Retina (tissue), 1 donor: Measurements from ENCODE around the gene PITPNC1.

Experiments
- DNase-seq: peaks from one replicate; pipeline ENCODE4 v3.0.0-alpha.2; 2016

The PITPNC1 gene

DNA sequence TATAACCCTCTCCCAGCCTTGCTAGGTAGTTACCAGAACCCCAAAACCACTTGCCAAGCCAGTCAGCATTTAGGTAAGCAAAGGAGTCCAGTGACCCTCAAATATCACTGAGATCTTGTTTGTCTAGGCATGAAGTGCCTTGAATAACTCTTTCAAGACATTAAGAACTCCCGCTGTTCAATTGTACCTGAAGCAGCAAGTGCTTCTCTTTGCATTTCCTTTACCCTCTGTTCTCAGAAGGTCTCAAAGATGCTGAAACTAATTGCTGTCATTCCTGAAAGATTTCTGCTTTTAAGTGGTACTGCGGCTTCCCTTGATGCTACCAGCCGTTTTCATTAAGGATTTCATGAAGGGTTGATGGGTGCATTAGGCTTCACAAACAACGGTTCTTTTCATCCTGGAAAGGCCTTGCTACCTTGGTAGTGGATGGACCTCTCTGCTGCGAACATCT lies 142.7 kb downstream of the PITPNC1 start:
- DNase-seq: no peak

DNA sequence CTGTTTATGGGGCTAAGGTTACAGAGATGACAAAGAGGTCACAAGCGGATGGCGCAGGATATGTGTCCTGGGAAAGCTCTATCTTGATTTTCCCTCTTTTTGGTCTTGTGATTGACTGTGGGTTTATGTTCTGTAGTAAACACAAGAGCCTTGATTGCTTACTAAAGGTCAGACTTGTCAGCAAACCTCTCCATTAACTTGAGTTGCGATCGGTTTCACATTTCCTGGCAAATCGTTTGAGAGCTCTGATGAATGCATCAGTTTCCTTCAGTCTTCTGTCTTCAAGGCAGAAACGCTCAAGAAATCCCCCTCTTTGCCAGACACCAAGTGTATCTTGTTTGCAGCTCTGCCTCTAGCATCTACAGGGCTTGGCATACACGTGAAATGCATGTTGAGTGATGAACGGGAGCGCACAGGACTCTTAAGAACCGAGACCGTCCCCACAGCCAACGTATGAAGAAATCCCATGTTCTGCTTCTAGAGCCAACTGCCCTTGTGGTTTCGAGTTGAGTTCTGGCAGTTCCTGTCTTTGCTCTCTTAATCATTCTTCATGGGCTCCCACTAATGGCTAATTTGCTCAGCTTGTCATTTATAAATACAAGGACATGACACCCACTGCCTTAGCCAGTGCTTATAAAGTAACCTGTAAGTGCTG lies 143.3 kb downstream of the PITPNC1 start:
- DNase-seq: no peak

DNA sequence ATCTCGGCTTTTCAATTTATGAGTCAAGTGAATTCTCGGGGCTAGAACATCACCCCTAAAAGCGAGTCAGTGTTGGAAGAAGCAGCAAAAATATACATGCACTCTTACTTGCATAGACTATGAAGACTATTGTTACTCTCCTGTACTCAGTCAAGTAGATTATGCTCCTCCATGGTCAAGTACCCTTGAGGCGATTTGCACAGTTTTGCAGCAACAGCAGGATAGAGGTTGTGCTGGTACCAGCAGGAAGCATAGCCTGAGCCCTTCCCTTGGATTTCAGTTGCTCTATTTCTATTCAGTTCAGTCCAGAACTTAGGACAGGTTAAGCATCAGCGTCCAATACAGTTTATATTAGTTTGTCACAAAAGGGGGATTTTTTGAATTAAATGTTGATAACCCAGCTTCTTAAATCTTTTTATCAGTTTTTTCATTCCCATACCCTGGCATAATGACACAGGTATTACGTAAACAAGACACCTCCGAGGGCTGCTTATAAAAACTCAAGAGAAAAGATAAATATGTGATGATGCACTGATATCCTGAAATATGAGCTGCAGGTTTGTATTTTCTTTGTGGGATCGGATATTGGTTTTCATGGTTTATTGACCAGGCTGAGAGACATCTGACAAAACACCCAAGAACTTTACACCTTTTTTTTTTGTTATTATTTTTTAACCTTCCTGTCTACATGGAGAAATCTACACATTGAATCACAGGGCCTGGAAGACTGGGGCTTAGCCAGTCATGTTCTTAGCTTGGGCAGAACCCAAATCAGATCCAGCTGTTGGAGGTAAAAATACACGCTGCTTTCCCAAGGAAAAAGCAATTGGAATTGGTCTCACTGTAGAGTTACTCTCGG lies 144.1 kb downstream of the PITPNC1 start:
- no peak for DNase-seq

DNA sequence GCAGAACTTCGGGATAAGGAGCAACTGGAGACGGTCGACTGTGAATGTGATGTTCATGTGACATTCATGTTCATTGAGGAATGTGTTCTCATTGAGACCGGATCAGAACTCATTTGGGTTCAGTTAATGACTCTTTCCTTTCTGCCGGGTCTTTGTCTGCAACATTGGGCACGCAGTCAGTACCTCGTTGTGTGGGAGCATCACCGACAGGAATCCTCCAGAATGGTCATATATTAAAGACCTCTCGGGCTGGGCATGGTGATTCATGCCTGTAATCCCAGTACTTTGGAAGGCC lies 144.6 kb downstream of the PITPNC1 start:
- DNase-seq: no peak

DNA sequence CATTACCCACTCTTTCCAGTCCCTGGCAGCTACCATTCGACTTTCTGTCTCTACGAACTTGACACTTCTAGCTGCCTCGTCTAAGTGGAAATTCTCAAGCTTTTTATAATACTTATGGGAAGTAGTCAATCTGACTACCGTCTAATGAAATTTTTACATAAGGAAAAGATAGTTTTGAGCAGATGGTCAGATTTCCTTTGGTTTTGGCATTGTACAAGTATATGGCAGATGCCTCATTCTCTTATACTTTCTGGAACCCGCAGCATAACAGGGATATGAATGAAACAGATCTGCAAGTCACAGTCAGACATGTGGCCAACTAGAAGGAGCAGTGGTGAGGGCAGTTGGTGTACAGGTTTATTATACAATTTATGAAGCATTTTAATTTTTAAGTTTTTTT lies 146.0 kb downstream of the PITPNC1 start:
- DNase-seq: no peak

DNA sequence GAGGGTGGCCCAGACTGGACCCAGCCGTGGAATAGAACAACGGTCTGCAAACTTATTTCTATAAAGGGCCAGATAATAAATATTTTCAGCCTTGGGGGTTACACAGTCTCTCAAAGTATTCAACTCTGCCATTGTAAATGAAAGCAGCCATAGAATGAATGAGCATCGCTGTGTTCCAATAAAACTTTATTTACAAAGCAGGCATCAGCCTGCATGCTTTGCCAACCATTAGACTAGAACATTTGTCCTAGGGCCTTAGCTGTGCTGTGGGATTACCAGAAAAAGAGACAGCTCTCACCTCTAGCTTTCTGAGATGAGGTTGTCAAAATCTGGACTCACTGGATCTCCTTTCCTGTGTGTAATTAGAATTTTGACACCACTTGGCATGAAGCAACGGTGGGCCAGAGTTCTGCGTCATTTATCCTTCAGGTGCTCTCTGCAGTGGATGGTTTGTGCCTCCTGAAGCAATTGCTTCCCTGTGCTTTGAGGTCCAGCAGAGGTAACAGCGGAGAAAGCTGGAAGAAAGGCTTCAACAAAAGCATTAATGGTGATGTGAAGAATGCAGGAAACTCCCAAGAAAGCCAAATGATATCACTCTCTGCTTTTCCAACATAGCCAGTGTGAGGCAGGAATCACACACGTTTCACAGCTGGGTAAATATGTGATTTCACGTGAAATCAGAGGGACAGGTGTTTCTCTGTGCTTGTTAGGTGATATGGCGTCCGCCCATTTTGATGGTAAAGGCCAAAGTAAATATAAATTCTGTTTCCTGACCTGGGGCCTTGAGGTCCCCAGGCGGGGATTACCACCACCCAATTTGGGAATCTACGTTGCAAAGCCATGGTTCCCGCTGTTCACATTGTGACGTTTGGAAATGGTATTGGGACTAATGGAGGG lies 148.4 kb downstream of the PITPNC1 start:
- no peak for DNase-seq

DNA sequence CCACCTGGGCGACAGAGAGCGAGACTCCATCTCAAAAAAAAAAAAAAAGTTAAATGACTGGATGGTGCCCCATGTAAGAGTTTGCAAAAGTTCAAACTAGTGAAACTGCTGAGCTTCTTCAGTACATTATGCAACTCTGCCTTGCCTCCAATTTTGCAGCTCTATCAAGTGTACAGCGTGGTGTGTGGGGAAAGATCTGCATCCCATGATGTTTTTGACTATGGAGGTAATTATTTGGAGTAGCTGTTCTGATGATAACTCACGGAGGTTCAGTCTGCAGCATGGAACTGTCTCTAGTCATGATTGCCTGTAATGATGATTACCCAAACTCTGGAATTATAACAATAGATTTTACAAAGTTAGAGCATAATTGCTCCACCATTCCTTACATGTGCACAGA lies 149.6 kb downstream of the PITPNC1 start:
- DNase-seq: no peak

DNA sequence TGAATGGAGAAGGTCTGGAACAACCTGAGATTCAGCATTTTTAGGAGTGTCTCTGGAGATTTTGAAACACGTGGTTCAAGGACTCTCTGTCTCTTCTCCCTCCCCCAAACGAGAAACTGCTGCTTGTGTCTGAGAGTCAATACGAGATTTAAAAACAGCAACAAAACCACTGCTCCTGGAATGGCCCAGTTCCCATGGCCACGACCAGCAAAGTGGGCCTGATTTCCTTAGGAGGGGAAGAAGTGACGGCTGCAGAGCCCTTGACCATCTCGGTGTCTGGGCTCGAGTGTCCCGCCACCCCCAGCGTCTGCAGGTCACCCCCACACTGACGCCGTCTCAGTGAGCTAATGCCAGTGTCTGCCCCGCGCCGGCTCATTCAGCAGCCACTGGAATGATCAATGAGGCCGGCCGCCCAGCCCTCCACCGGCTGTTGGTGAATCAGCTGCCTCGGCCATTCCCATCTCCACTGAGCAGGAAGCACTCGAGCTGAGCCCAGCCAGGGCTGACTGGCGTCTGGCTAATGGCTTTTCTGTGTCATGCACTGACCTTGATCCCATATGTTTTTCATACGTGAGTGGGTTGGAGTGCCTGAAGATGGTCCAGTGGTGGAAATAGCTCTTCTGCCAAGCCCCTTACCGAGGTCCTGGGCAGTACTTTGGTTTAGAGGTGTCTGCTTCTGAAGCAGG lies 151.8 kb downstream of the PITPNC1 start:
- peak; percentile 91 for DNase-seq

DNA sequence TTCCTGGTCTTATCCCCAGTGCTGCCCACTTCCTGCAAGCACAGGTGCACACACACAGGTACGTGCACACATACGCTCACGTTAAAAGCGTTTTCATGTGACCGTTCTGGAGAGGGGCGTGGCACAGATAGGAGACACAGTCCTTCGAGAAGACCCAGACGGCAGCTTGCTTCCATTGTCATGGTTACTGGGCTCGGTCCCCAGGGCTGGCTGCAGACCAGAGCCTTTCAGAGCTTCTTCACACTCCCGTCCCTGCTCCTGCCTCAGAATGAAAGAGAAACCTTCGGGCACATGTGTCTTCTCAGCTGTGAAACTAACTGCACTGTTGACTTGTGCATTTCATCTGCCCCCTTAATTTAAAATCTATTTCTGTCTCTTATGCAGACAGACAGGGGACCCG lies 154.2 kb downstream of the PITPNC1 start:
- DNase-seq: peak; percentile 55

DNA sequence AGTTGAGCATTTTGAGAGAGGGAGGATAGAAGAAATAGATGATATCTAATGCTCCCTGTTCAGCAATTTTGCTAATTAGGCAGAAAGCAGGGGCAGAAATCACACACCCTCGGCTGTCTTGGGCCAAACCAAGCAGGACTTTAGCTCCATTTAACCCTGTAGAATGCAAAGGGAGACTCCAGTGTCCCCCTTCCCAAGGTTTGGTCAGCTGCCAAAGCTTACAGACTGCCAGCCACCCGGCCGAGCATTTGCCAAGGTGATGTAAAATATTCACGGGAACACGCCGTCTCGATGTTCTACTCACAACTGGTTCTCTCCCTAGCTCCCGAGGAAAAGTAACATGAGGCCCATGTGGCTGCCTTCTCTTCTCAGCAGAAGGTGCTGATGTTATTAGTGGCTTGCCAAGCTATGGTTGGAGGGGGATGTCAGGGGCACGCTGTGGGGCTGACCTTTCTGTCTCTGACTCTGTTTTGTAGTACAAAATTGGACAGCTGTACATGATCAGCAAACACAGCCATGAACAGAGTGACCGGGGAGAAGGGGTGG lies 155.3 kb downstream of the PITPNC1 start:
- DNase-seq: peak; percentile 24

DNA sequence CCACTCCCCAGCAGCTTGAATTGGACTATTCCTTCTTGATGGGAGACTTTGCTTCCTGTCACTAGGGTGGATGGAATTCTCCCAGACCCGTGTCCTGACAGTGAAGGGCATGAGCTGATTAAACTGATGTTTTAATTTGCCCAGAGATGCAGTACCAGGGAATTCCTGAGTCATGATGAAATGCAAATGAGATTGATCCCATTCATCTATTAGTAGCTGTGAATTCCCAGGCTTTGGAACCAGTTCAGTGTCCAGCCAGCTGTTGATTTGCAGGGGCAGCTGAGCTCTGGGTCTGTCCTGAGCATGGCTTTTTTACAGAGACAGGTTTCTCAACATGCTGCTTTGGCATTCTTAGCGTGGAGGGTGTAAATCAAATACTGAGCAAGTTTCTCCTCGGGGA lies 157.9 kb downstream of the PITPNC1 start:
- DNase-seq: no peak

DNA sequence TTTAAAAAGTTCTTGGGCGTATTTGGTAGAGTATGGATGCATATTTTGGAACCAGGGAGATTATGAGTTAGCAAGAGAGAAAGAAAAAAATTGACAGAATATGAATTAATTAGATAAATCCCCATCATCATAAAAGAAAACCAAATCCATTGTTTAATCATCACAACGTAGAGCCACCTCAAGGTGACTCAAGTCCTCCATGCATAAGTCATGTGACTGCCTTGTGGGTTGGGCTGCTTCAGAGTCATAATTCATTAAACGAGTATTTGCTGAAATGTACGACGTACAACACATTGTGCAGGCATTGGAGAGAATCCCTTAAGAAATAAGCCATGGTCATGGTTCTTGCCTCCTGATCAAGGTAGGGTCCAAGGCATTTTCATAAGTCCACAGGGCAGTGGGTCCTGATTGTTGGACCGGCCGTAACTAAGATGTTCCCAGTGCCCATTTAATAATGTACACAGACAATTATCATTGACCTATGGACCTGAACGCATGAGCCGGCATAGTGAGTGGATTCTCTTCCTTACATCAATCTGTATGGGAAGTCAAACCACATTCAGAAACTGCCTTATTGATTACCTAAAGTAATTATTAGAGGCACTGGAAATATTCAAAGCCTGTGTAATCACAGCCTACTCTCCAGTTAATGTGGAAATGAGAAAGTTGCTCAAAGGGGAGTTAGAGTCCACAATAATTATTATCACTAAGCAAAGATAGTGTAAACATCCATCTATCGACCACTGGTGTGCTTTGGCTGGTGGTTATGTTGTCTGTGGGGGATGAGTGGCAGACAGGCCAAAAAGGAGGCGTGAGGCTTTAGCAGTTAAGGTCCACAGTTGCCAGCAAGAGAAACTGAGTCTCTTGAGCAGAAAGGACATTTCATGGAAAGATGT lies 165.4 kb downstream of the PITPNC1 start:
- DNase-seq: no peak

DNA sequence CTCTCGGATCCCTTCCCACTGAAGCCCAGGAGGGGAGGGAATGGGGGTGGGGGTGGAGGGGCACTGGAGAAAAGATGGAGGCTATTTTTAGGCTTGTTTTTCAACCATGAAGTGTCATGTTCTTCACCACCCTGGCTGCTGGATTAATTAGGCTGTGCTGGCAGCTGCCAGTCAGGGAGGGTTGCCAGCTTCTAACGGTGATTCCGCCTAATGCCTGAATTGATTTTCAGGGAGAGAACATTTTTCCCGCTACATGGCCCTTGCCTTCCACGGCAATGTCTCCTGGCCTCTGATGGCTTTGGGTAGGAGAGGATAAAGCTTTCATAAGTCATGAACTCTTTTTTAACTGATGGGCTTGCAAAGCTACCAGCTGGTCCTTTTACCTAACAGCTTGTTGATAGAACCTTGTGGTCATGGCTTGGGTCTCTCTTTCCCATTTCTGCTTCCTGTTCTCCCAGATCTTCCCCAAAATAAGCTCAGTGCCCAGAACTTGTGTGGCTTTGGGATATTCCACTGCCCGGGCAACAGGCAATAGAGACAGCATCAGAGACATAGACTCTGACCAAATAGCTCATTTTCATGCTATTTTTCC lies 167.4 kb downstream of the PITPNC1 start:
- no peak for DNase-seq

DNA sequence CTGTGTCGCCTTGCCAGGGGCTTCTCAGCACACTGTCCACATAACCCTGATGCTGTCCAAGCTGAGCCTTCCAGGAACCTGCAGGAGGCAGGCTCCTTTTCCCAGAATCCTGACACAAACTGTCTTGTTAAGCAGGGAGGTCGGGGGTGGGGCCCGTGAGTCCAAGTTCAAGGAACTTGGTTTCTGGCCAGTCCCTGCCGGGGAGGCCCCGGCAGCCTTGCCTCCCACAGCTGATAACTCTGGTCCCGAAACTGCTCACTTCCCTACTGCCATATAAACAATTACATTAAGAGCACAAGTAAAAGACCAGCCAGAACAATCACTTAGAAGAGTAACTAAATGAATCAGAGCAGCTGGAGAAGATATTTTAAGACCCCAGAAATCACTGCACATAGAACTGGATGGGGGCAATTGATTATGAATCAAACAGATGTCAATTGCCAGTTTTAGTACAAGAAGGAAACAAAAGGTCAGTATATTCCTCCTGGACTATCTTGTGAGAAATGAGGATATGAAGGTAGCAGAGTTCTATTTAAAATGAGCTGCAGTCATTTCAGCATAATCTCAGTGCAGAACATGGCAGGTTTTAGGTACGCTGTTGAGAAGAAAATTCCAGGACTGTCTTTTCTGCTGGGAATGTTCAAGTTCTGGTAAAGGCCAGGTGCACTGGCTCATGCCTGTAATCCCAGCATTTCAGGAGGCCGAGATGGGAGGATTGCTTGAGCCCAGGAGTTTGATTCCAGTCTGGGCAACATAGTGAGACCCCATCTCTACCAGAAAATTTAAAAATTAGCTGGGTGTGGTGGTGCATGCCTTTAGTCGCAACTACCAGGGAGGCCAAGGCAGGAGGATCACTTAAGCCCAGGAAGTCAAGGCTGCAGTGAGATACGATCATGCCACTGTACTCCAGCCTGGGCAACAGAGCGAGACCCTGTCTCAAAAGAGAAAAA lies 169.8 kb downstream of the PITPNC1 start:
- no peak for DNase-seq

DNA sequence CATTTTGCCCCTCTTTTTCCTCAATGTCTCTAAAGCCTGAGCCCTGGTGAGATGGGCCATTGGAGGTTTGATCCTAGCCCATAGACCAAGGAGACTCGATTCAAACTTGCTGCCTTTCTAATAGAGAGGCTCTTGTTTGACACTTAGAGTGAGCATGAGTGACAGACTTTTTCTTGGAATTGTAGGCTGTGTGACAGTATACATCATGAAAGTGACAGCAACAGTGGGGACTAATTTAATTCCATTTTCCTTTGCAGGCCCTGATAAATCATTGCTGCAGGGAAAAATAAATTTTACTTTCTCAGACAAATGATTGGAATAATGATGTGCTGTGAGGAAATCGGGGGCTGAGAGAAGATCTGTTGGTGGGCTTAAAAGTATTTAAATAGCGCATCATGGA lies 171.6 kb downstream of the PITPNC1 start:
- no peak for DNase-seq

DNA sequence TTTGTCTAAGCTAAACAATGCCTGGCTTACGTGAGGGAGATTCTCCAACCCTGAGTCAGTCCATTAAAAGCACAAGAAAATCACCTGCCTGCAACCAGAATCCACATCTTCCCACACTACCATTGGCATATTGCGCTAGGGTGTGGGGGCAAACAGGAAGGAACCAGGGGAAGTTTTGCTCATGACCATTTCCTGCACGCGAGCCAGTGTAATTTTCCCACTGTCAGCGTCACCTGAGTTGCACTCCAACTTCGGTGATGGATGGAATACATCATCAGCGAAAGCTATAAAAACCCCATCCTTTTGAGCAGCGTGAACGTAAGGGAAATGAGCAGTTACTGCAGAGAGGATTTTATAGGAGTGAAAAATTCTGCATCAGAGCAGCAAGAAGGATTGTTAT lies 172.7 kb downstream of the PITPNC1 start:
- DNase-seq: no peak

DNA sequence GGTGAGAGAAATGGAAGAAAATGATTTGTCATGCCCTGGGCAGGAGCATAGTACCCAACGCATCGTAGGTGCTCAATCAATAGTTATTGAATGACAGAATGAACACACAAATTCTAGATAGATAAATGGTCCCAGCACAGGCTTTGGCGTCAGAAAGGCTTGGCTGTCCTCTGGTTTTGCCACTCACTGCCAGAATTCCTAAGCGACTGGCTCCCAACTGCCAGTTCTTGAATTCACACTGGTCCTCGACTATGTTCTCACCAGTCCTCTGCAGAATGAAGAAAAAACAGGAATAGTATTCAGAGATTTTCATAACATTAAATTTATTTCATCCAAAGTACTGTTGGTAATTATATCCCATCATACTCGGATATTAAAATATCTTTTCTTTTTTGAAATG lies 177.6 kb downstream of the PITPNC1 start:
- DNase-seq: no peak

DNA sequence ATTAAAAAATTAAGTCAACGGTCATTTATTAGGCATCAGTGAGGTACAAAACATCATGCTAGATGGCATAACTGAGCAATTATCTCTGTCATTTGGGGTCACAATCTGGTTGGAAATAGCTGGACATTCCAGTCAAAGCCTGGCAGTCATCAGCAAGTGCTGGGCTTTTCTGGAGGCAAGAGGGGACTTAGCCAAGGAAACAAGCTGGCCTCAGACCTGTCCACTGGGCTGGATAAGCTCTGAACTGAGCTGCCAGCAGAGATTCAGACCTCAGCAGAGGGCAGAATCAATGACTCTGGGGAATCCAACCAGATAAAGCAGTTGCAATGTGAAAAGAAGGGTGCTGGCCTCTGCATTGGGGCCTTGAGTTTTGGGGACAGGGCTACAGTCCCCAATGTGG lies 178.8 kb downstream of the PITPNC1 start:
- no peak for DNase-seq

DNA sequence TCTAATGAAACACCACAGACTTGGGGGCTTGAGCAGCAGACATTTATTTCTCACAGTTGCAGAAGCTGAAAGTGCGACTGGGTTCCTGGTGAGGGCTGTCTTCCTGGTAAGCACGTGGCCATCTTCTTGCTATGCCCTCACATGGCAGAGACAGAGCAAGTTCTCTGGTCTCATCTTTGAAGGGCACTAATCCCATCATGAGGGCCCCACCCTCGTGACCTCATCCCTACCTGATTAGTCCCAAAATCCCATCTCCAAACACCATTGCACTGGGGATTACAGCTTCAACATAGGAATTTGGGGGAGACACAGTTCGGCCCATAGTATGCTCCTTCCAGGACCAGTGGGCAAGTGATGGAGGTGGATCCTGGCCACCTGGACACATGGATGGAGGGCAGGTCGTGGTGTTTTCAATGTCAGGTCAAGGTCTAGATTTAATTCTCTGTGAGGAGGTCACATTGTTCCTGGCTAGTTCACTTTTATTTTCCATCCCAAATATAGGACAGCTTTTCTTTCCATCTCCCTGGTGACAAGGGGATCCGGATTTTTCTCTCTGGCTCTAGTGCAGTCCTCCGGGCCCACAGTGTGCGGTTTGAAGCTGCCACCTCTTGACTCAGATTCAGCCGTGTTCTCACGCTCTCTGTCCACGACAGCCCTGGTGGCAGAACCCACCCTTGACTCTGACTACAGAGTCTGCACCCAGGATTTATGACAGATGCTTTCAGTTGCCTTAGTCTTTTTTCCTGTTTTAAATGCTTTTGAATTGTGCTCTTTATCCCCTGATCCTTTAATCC lies 180.2 kb downstream of the PITPNC1 start:
- no peak for DNase-seq
